Natural killer cell (primary cell): ENCODE measurements around the gene SUSD3. TPM values are rescaled to one million over a fixed set of nuclear protein-coding genes. Genes with fewer than 3 reads are reported as not detected.

Experiments used
- ATAC-seq, 3 donors: fragments of 150-1000 bp in 2 of 3; fragments of 200-7000 bp in 1 of 3; cut with Tn5 transposase; 1 replicate in 1 of 3; 2 replicates in 2 of 3; pipeline ENCODE4 v1.10.0; 2021; ENCODE audit warnings: mild to moderate bottlenecking in 2 of 3, moderate library complexity in 2 of 3
- DNase-seq, 2 donors: peaks; one replicate each; pipeline versions ENCODE4 v3.0.0 to v3.0.0-alpha.2; 2013 to 2021; ENCODE audit warnings: mixed read lengths in 1 of 2
- H3K27ac ChIP-seq: one replicate; pipeline ENCODE4 v1.5.1; 2013; ENCODE audit warnings: mild to moderate bottlenecking, low read length
- H3K27me3 ChIP-seq: one replicate; pipeline ENCODE4 v1.6.1; 2013; ENCODE audit warnings: low read length; ENCODE audit not compliant: control insufficient read depth, insufficient read depth
- H3K36me3 ChIP-seq: one replicate; pipeline ENCODE4 v1.6.1; 2013; ENCODE audit warnings: low read length; ENCODE audit not compliant: control insufficient read depth, insufficient read depth
- H3K4me1 ChIP-seq: one replicate; pipeline ENCODE4 v1.6.1; 2013; ENCODE audit warnings: low read length; ENCODE audit not compliant: control insufficient read depth, insufficient read depth
- H3K4me3 ChIP-seq: one replicate; pipeline ENCODE4 v1.5.1; 2013; ENCODE audit warnings: low read length
- H3K9me3 ChIP-seq: one replicate; pipeline ENCODE4 v1.6.1; 2013; ENCODE audit warnings: low read length; ENCODE audit not compliant: control insufficient read depth, insufficient read depth
- H3K27ac Mint-ChIP-seq, 2 donors: one replicate each; pipeline ENCODE4 v1.8.0; 2022; ENCODE audit warnings: mild to moderate bottlenecking in 2 of 2, mixed read lengths in 2 of 2, moderate library complexity in 1 of 2
- H3K27me3 Mint-ChIP-seq, 2 donors: one replicate each; pipeline ENCODE4 v1.8.0; 2022; ENCODE audit warnings: low read depth in 2 of 2, mixed read lengths in 2 of 2
- H3K36me3 Mint-ChIP-seq: one replicate; pipeline ENCODE4 v1.8.0; 2022; ENCODE audit warnings: mixed read lengths
- H3K4me1 Mint-ChIP-seq, 2 donors: one replicate each; pipeline ENCODE4 v1.8.0; 2022; ENCODE audit warnings: mixed read lengths in 2 of 2
- H3K4me3 Mint-ChIP-seq: one replicate; pipeline ENCODE4 v1.8.0; 2022; ENCODE audit warnings: mild to moderate bottlenecking, moderate library complexity, mixed read lengths
- H3K9me3 Mint-ChIP-seq, 2 donors: one replicate each; pipeline ENCODE4 v1.8.0; 2022; ENCODE audit warnings: mixed read lengths in 2 of 2
- CTCF ChIP-seq: fragments of 200-600 bp; IDR thresholded peaks from one replicate; pipeline ENCODE4 v1.8.0; 2022; ENCODE audit warnings: antibody characterized with exemption
- WGBS: methylation state at CpG from one replicate; pipeline ENCODE4 v1.1.7; 2013; ENCODE audit warnings: missing lambda C conversion rate; ENCODE audit not compliant: insufficient coverage; 5-methylcytosine and 5-hydroxymethylcytosine counted together
- intact Hi-C: fragments of 100-400 bp; cut with micrococcal nuclease; formaldehyde crosslinking; loops from one replicate; pipeline ENCODE4 v1.14.2; 2022
- total RNA-seq, 4 donors: library from RNA; stranded (reverse); fragments of 120-200 nt in 1 of 4; gene quantifications; one replicate each; pipeline versions ENCODE4 v1.2.3 to v1.2.4, GENCODE V29; 2013 to 2022

SUSD3 gene
- total RNA-seq, 3 donors from 2014 or later (not counting 1 experiment from before 2014, with no cell fraction given), result 1.2 to 2.1 (median 1.8) TPM

GRCh38 chr9:93077367-93077766, 18.9 kb downstream of the SUSD3 start:
- ATAC-seq, result no peak
- intact Hi-C loops, result no loop called here

GRCh38 chr9:93077811-93078210, 19.3 kb downstream of the SUSD3 start:
- Mint-ChIP-seq H3K27me3 (peaks cover 42 to 52% of the 10 kb centered on the region in 2 donors), H3K27ac (no peak overlapping the region), H3K4me1 (no peaks in the 10 kb centered on the region), H3K36me3 (no peaks in the 10 kb centered on the region), H3K4me3 (no peak overlapping the region), H3K9me3 (no peaks in the 10 kb centered on the region)
- Histone ChIP-seq H3K27ac (no peak overlapping the region), H3K27me3 (peaks cover 5% of the 10 kb centered on the region), H3K4me3 (no peak overlapping the region), H3K9me3 (no peaks in the 10 kb centered on the region), H3K4me1 (peaks cover 14% of the 10 kb centered on the region), H3K36me3 (peaks cover 4% of the 10 kb centered on the region)
- intact Hi-C loops, result no loop called here
- no peak for ATAC-seq
- 96% methylated on average over 16 of the region's 16 CpGs for WGBS
- no peak for DNase-seq
- TF ChIP-seq CTCF, result no peak

More at GRCh38 chr9:93077367-93077766, 18.9 kb downstream of the SUSD3 start:
- Histone ChIP-seq H3K27ac (no peak overlapping the region), H3K9me3 (no peaks in the 10 kb centered on the region), H3K27me3 (peaks cover 2% of the 10 kb centered on the region), H3K4me3 (no peak overlapping the region), H3K4me1 (peaks cover 10% of the 10 kb centered on the region), H3K36me3 (peaks cover 4% of the 10 kb centered on the region)
- no peak for TF ChIP-seq CTCF
- Mint-ChIP-seq H3K4me3 (no peak overlapping the region), H3K27me3 (peaks cover 46 to 57% of the 10 kb centered on the region in 2 donors), H3K9me3 (no peaks in the 10 kb centered on the region), H3K27ac (no peak overlapping the region), H3K4me1 (no peaks in the 10 kb centered on the region), H3K36me3 (no peaks in the 10 kb centered on the region)
- WGBS, result 100% methylated on average over 1 of the region's 1 CpG
- DNase-seq, result no peak

GRCh38 chr9:93079371-93079770, 20.9 kb downstream of the SUSD3 start:
- Histone ChIP-seq H3K4me3 (no peak overlapping the region), H3K9me3 (no peaks in the 10 kb centered on the region), H3K27ac (no peak overlapping the region), H3K36me3 (peaks cover 4% of the 10 kb centered on the region), H3K4me1 (peaks cover 26% of the 10 kb centered on the region), H3K27me3 (peaks cover 8% of the 10 kb centered on the region)
- DNase-seq (no peak), ATAC-seq (no peak)
- Mint-ChIP-seq H3K27ac (no peak overlapping the region), H3K27me3 (peaks cover 44 to 59% of the 10 kb centered on the region in 2 donors), H3K4me3 (no peak overlapping the region), H3K36me3 (no peaks in the 10 kb centered on the region), H3K9me3 (no peaks in the 10 kb centered on the region), H3K4me1 (peaks cover 5 to 8% of the 10 kb centered on the region in 2 donors)
- 82% methylated on average over 13 of the region's 13 CpGs for WGBS
- no peak for TF ChIP-seq CTCF
- intact Hi-C loops, result no loop called here

GRCh38 chr9:93080406-93080805, 21.9 kb downstream of the SUSD3 start:
- peaks cover 39 to 51% of the 10 kb centered on the region in 2 donors for H3K27me3 Mint-ChIP-seq
- H3K4me1 Mint-ChIP-seq, result peaks cover 5 to 8% of the 10 kb centered on the region in 2 donors
- intact Hi-C loops, result no loop called here
- H3K27ac ChIP-seq, result no peak overlapping the region
- H3K4me3 ChIP-seq, result no peak overlapping the region
- DNase-seq (no peak), ATAC-seq (no peak)
- H3K4me3 Mint-ChIP-seq, result no peak overlapping the region
- no peak for TF ChIP-seq CTCF
- WGBS, result 92% methylated on average over 9 of the region's 9 CpGs
- H3K4me1 ChIP-seq, result peaks cover 26% of the 10 kb centered on the region
- no peaks in the 10 kb centered on the region for H3K36me3 Mint-ChIP-seq
- no peaks in the 10 kb centered on the region for H3K9me3 Mint-ChIP-seq
- no peaks in the 10 kb centered on the region for H3K9me3 ChIP-seq
- H3K27me3 ChIP-seq, result peaks cover 6% of the 10 kb centered on the region
- H3K36me3 ChIP-seq, result peaks cover 7% of the 10 kb centered on the region
- H3K27ac Mint-ChIP-seq, result no peak overlapping the region
